IPS-NIHi11 (cell line): Measurements from ENCODE around the gene TYK2.
"Not testable (repeated sequence)": the region's sequence is repeated elsewhere in the genome, so short reads cannot be mapped to it uniquely, and the experiment has no call there.

Experiments
- DNase-seq: peaks from one replicate; pipeline ENCODE4 v3.0.0; 2012; ENCODE audit warnings: mixed read lengths, low spot score

TYK2 gene

GRCh38 chr19:10407096-10407495 lies 26.7 kb upstream of the TYK2 start:
- DNase-seq = no peak

- DNase-seq = no peak
Measured at GRCh38 chr19:10406191-10406590, 25.8 kb upstream of the TYK2 start.

GRCh38 chr19:10404888-10405820 lies 24.8 kb upstream of the TYK2 start:
- no peak for DNase-seq

- peak; percentile 99 for DNase-seq
Measured at GRCh38 chr19:10403137-10404021, 23.0 kb upstream of the TYK2 start, which contains the start of gene CDC37. Gene CDC37, minus strand, starts transcription at chr19:10403542. Its CDS starts 63 bp downstream, at chr19:10403479.

- DNase-seq = no peak
Measured at GRCh38 chr19:10402441-10403038, 22.2 kb upstream of the TYK2 start.

GRCh38 chr19:10399878-10400277 lies 19.5 kb upstream of the TYK2 start:
- no peak for DNase-seq

GRCh38 chr19:10399340-10399739 lies 19.0 kb upstream of the TYK2 start:
- DNase-seq = not testable (repeated sequence)

- no peak for DNase-seq
Measured at GRCh38 chr19:10398819-10399218, 18.4 kb upstream of the TYK2 start.

GRCh38 chr19:10395917-10396316 lies 15.5 kb upstream of the TYK2 start:
- DNase-seq = no peak

GRCh38 chr19:10395436-10395835 lies 15.1 kb upstream of the TYK2 start:
- no peak for DNase-seq

- no peak for DNase-seq
Measured at GRCh38 chr19:10395003-10395402, 14.6 kb upstream of the TYK2 start.

- DNase-seq = no peak
Measured at GRCh38 chr19:10393137-10393536, 12.8 kb upstream of the TYK2 start.

GRCh38 chr19:10392120-10392519 lies 11.7 kb upstream of the TYK2 start:
- no peak for DNase-seq

- DNase-seq = peak; percentile 85
Measured at GRCh38 chr19:10390652-10391286, 10.4 kb upstream of the TYK2 start.

- no peak for DNase-seq
Measured at GRCh38 chr19:10389863-10390262, 9.5 kb upstream of the TYK2 start.

- DNase-seq = peak; percentile 69
Measured at GRCh38 chr19:10388957-10389356, 8.6 kb upstream of the TYK2 start.

GRCh38 chr19:10384580-10384979 lies 4.2 kb upstream of the TYK2 start:
- DNase-seq = no peak

GRCh38 chr19:10383223-10383499 lies 2.8 kb upstream of the TYK2 start:
- not testable (repeated sequence) for DNase-seq

- no peak for DNase-seq
Measured at GRCh38 chr19:10379880-10380312, 476 bp downstream of the TYK2 start.

- no peak for DNase-seq
Measured at GRCh38 chr19:10378124-10378523, 2.2 kb downstream of the TYK2 start.

- DNase-seq = not testable (repeated sequence)
Measured at GRCh38 chr19:10377140-10377640, 3.2 kb downstream of the TYK2 start.

- DNase-seq = no peak
Measured at GRCh38 chr19:10374931-10375330, 5.4 kb downstream of the TYK2 start.
